AG04449 (cell line): ENCODE data around the gene DOCK3.
"Not testable (repeated sequence)": the region's sequence is repeated elsewhere in the genome, so short reads cannot be mapped to it uniquely, and the experiment has no call there.

Experiments used
- CTCF ChIA-PET: fragments of 350-600 bp; formaldehyde crosslinking; extraction: SDS; loops from one replicate; lab custom pipeline; 2021; ENCODE audit warnings: antibody characterized with exemption; lab: Yijun Ruan, JAX
- POLR2A ChIA-PET: fragments of 400-600, 350-600 bp; formaldehyde crosslinking; extraction: SDS; loops from one replicate; lab custom pipeline; 2020; ENCODE audit warnings: antibody characterized with exemption, inconsistent platforms; lab: Yijun Ruan, JAX
- DNase-seq: peaks from one replicate; pipeline ENCODE4 v3.0.0-alpha.2; 2010; ENCODE audit warnings: low read depth, low spot score
- H3K4me3 ChIP-seq: 2 replicates; pipeline ENCODE4 v1.5.1; 2011; ENCODE audit warnings: low read depth, mild to moderate bottlenecking, control low read depth, low read length
- CTCF ChIP-seq: IDR thresholded peaks from one replicate; pipeline ENCODE4 v1.5.1; 2011; ENCODE audit warnings: mild to moderate bottlenecking, moderate library complexity, low read length, control low read depth, inconsistent platforms; ENCODE audit not compliant: insufficient read depth; ENCODE audit errors: missing control alignments

DOCK3 gene

GRCh38 chr3:50675179-50676030 is 678 bp downstream of the DOCK3 start:
- H3K4me3 ChIP-seq, result peak overlapping the region; percentile 43; the same call in 1 of the 2 replicates
- TF ChIP-seq CTCF, result no peak
- DNase-seq, result no peak
- CTCF ChIA-PET, result no interaction called here
- POLR2A ChIA-PET, result no interaction called here

- no peak for TF ChIP-seq CTCF
- POLR2A ChIA-PET, result no interaction called here
- no peak overlapping the region for H3K4me3 ChIP-seq
- CTCF ChIA-PET, result no interaction called here
- DNase-seq, result no peak
These were observed 1.4 kb downstream of the DOCK3 start for GRCh38 chr3:50676031-50676705.

GRCh38 chr3:50687127-50687751 is 12.5 kb downstream of the DOCK3 start:
- H3K4me3 ChIP-seq, result no peak overlapping the region
- CTCF ChIA-PET, result no interaction called here
- TF ChIP-seq CTCF, result no peak
- DNase-seq, result no peak
- POLR2A ChIA-PET, result no interaction called here

- ChIA-PET CTCF (no interaction called here), POLR2A (no interaction called here)
- no peak overlapping the region for H3K4me3 ChIP-seq
- no peak for DNase-seq
- TF ChIP-seq CTCF, result no peak
These were observed 13.2 kb downstream of the DOCK3 start for GRCh38 chr3:50687916-50688315.

- CTCF ChIA-PET, DNase-seq, H3K4me3 ChIP-seq, POLR2A ChIA-PET: not testable (repeated sequence)
These were observed 13.9 kb downstream of the DOCK3 start for GRCh38 chr3:50688602-50689001.

GRCh38 chr3:50689558-50689957 is 14.8 kb downstream of the DOCK3 start:
- ChIA-PET POLR2A (no interaction called here), CTCF (no interaction called here)
- no peak overlapping the region for H3K4me3 ChIP-seq
- no peak for DNase-seq
- TF ChIP-seq CTCF, result no peak
